ENCODE data around the gene NRP2. TPM values are rescaled to one million over a fixed set of nuclear protein-coding genes. Genes with fewer than 3 reads are reported as not detected.
A peak's percentile ranks its signal among the peaks of the same experiment; 100 is the strongest.

The NRP2 gene
- total RNA-seq, 1 experiment from 2014 or later: 13.2 TPM

- Histone ChIP-seq H3K4me1 (replicated peaks) (no peaks in the 10 kb centered on the region), H3K27ac (no peak overlapping the region), H3K27me3 (replicated peaks) (0 out of 2 replicates have a peak, but pooled peaks cover 3% of the 10 kb centered on the region), H3K9me3 (replicated peaks) (no peaks in the 10 kb centered on the region), H3K36me3 (no peaks in the 10 kb centered on the region), H3K4me3 (no peak overlapping the region)
- DNase-seq (ENCODE audit: low read depth in 1 of 2, low spot score in 2 of 2): no peak
Observed at GRCh38 chr2:205807229-205807628, 124.9 kb downstream of the NRP2 start.

DNA sequence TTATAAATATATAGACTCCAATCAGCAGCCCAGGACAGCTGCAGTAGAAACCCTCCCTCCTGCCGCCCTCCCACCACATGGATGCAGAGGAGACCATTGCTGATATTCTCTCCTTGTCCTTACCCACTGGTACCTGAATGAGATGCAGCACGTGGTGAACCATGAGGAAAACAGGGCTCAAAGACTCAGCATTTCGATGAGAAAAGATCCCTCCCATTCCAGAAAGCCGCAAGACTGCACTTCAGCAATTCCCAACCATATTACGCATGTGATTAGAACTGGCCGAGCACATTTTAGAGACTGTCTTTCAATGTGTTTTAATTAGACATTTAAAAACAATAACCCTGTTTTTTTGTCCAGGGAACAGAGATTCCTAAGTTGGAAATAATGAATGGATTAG is 125.5 kb downstream of the NRP2 start:
- Histone ChIP-seq H3K9me3 (replicated peaks) (no peaks in the 10 kb centered on the region), H3K36me3 (no peaks in the 10 kb centered on the region), H3K4me3 (no peak overlapping the region), H3K27me3 (replicated peaks) (0 out of 2 replicates have a peak, but pooled peaks cover 3% of the 10 kb centered on the region), H3K27ac (no peak overlapping the region), H3K4me1 (replicated peaks) (no peaks in the 10 kb centered on the region)
- no peak for DNase-seq (ENCODE audit: low read depth in 1 of 2, low spot score in 2 of 2)

DNA sequence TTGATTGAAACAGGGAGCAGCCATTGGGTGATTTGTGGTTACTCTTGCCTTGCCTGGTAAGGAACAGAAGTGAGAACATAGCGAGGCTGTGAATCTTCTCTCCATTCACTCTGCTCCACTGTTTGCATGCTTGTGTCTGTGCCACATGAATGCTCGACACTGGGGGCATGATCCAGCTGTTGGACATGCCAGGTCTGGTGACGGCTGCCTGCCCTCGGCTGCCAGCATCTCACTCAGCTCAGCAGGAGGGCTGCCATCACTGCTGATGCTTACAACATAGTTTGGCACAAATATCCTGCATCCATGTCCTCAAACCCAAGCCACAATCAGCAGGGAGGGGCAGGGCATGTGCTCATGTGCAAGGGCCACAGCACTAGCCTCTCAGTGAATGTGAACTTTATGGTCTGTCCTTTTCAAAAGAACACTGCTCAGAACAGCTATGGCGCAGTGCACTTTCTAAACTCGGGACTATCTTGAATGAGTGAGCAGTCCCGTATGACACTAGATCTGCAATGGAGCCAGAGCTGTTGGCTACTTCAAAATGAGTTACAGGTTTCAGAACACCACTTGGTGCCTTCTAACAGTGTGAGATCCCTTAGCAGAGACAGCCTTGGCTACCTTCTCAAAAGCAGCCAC is 126.3 kb downstream of the NRP2 start:
- H3K36me3 ChIP-seq: no peaks in the 10 kb centered on the region
- DNase-seq (ENCODE audit: low read depth in 1 of 2, low spot score in 2 of 2): no peak

GRCh38 chr2:205811387-205811786 is 129.1 kb downstream of the NRP2 start:
- Histone ChIP-seq H3K36me3 (no peaks in the 10 kb centered on the region), H3K9me3 (replicated peaks) (no peaks in the 10 kb centered on the region), H3K4me3 (no peak overlapping the region), H3K27me3 (replicated peaks) (no peaks in the 10 kb centered on the region), H3K27ac (no peak overlapping the region), H3K4me1 (replicated peaks) (no peaks in the 10 kb centered on the region)
- DNase-seq (ENCODE audit: low read depth in 1 of 2, low spot score in 2 of 2): no peak

More for the DNA sequence above, 126.3 kb downstream of the NRP2 start:
- Histone ChIP-seq H3K27me3 (replicated peaks) (0 out of 2 replicates have a peak, but pooled peaks cover 3% of the 10 kb centered on the region), H3K27ac (no peak overlapping the region), H3K9me3 (replicated peaks) (no peaks in the 10 kb centered on the region), H3K4me1 (replicated peaks) (no peaks in the 10 kb centered on the region), H3K4me3 (no peak overlapping the region)

DNA sequence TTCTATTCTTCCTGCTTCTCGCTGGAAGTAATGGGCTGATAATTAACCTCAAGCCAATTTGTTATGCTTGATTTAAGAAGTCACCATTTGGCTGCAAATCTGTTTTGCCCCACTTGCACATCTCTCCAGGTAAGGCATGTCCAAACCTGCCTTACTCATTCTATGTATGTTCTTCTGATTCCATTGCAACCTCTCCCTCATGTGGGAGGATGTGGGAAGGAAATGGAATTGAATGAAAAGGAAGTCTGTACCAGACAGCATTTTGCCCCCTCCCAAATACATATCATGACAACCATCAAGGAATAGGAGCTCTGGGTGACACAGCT is 131.7 kb downstream of the NRP2 start:
- H3K9me3 ChIP-seq (replicated peaks): no peaks in the 10 kb centered on the region
- no peak for DNase-seq (ENCODE audit: low read depth in 1 of 2, low spot score in 2 of 2)
- no peaks in the 10 kb centered on the region for H3K36me3 ChIP-seq
- no peak overlapping the region for H3K4me3 ChIP-seq
- H3K27ac ChIP-seq: no peak overlapping the region
- no peaks in the 10 kb centered on the region for H3K27me3 ChIP-seq (replicated peaks)
- H3K4me1 ChIP-seq (replicated peaks): no peaks in the 10 kb centered on the region

DNA sequence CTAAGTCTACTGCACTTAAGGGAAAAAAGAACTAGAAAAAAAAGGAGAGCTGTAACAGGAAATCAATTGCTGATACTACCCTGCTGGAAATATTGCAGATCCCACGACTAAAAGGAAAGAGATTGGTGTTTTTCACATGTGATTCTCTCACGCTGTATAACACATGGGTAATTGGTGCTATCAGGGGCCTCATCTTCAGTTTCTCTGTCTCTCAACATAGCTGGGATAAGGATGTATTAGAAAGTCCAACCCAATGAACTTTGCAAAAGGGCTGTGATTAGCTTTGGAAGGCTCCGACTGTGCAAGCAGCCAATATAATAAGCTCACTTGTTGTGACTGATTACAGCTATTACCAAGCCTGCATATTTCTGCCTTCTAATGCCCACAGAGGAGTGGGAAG is 133.4 kb downstream of the NRP2 start:
- H3K27me3 ChIP-seq (replicated peaks): no peaks in the 10 kb centered on the region
- H3K4me3 ChIP-seq: no peak overlapping the region
- H3K36me3 ChIP-seq: no peaks in the 10 kb centered on the region
- DNase-seq (ENCODE audit: low read depth in 1 of 2, low spot score in 2 of 2): peak in 1 of 2 experiments; percentile 8
- H3K9me3 ChIP-seq (replicated peaks): no peaks in the 10 kb centered on the region
- H3K27ac ChIP-seq: no peak overlapping the region
- no peaks in the 10 kb centered on the region for H3K4me1 ChIP-seq (replicated peaks)

DNA sequence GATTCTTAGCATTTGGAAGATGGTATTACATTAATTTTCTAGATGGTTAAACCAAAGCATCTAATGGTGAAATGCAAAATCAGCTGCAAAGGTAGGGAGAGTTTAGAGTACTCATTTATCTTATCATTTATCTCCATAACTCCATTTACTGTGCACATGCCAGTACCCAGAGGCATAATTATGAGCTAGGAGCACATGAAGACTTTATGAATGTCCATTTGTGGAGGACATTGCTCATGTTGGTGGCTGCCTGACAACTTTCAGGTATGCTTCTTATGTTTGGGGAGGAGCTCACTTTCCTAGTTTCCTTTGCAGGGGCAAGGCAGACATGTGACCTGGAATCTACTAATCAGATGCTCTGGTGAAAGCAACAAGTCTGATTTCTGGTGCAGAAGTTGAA is 134.0 kb downstream of the NRP2 start:
- H3K4me3 ChIP-seq: no peak overlapping the region

GRCh38 chr2:205822579-205822978 is 140.3 kb downstream of the NRP2 start:
- Histone ChIP-seq H3K4me3 (no peak overlapping the region), H3K9me3 (replicated peaks) (no peaks in the 10 kb centered on the region), H3K27ac (no peak overlapping the region), H3K4me1 (replicated peaks) (no peaks in the 10 kb centered on the region), H3K36me3 (no peaks in the 10 kb centered on the region), H3K27me3 (replicated peaks) (no peaks in the 10 kb centered on the region)
- no peak for DNase-seq (ENCODE audit: low read depth in 1 of 2, low spot score in 2 of 2)

More for the DNA sequence above, 134.0 kb downstream of the NRP2 start:
- Histone ChIP-seq H3K4me1 (replicated peaks) (no peaks in the 10 kb centered on the region), H3K27ac (no peak overlapping the region), H3K9me3 (replicated peaks) (no peaks in the 10 kb centered on the region), H3K36me3 (no peaks in the 10 kb centered on the region), H3K27me3 (replicated peaks) (no peaks in the 10 kb centered on the region)
- DNase-seq (ENCODE audit: low read depth in 1 of 2, low spot score in 2 of 2): peak in 1 of 2 experiments; percentile 5

DNA sequence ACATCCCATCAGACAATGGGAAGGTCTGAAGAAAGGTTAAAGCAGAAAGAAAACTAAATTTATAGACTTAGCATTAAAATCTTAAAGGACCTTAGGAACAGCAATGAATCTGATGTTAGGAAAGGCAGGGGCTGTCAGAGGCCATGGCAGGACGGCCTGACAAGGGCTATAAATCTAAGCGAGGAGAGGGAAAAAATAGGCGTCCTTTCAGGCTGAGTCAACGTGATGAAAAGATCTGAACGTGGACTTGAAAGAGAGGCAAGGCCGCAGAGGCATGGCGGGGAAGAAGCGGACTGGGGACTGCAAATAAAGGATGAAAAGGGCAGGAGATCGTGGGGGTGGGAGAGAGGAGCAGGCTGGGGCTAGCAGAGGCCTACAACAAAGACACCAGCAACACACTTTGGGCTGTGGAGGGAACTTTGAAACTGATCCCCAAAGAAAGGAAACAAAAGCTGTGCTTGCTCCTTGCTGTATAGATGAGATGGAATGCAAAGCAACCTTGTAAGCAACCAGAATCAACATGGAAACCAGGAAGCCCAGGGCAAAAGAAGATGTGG is 145.6 kb downstream of the NRP2 start:
- no peaks in the 10 kb centered on the region for H3K4me1 ChIP-seq (replicated peaks)
- no peak overlapping the region for H3K4me3 ChIP-seq
- no peaks in the 10 kb centered on the region for H3K9me3 ChIP-seq (replicated peaks)
- H3K36me3 ChIP-seq: no peaks in the 10 kb centered on the region
- no peak for DNase-seq (ENCODE audit: low read depth in 1 of 2, low spot score in 2 of 2)
- H3K27me3 ChIP-seq (replicated peaks): no peaks in the 10 kb centered on the region
- H3K27ac ChIP-seq: no peak overlapping the region

DNA sequence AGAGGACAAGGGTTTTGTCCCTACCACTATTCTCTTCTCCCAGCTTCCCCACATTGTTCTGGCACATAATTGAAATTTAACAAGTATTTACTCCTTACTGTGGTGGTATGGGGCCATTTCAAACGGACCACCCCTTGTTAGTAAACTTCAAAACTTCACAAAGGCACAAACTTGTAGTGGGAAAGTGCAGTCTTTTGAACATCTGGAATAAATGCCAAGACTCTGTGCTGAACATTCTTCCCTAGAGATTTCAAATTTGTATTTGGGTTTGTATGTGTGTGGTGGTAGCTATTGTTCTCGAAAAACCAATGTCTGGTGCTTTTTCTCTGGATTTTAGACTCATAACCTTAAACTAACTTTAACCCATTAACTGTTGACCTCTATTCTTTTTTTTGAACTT is 151.6 kb downstream of the NRP2 start:
- H3K4me1 ChIP-seq (replicated peaks): peaks cover 21% of the 10 kb centered on the region
- no peak overlapping the region for H3K4me3 ChIP-seq
- no peaks in the 10 kb centered on the region for H3K27me3 ChIP-seq (replicated peaks)
- H3K36me3 ChIP-seq: no peaks in the 10 kb centered on the region
- no peak overlapping the region for H3K27ac ChIP-seq
- H3K9me3 ChIP-seq (replicated peaks): no peaks in the 10 kb centered on the region
- peak in 1 of 2 experiments; percentile 58 for DNase-seq (ENCODE audit: low read depth in 1 of 2, low spot score in 2 of 2)

DNA sequence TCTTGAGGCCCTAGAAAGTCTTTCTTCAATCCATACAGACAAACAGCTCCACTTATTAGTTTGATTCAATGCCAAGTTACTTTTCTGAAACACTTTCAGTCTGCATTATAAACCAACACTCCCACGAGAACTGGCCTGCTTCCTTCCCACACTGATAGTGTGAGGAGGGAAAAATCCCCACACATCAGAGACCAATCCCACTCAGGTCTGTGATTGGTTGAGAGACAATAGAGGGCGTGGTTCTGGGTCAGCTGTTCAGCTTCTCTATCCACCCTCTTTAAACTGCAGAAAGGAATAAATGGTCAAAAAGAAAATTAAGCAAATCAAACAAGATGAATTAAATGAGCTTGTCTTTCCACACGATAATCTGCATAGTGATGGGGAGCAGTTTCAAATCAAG is 152.5 kb downstream of the NRP2 start:
- H3K4me3 ChIP-seq: no peak overlapping the region
- peaks cover 21% of the 10 kb centered on the region for H3K4me1 ChIP-seq (replicated peaks)
- no peaks in the 10 kb centered on the region for H3K36me3 ChIP-seq
- peak in 1 of 2 experiments; percentile 11 for DNase-seq (ENCODE audit: low read depth in 1 of 2, low spot score in 2 of 2)
- no peak overlapping the region for H3K27ac ChIP-seq
- no peaks in the 10 kb centered on the region for H3K27me3 ChIP-seq (replicated peaks)
- H3K9me3 ChIP-seq (replicated peaks): no peaks in the 10 kb centered on the region

DNA sequence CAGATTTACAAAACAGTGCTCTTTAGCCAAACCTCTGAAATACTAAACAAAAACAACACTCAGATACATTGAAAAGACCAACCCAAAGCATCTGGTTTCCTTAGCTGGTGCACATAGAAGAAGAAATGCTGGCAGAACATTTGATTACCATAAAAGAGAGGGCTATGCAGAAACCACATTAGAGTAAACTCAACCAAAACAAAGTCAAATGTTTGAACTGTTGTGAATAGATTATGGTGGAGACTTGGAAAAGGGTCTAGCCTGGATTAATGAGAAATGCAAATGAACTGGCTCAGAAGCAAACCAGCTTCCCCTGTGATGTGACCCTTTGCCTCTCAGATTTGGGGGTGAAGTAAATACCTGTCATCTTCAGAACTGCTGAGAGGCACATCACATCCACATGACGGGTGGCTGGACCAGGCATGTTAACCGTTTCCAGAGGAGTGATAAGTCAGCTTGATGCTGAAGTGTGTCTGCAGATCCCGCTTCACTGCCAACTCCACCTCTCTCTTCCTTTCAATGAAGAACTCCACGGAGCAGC is 153.0 kb downstream of the NRP2 start:
- DNase-seq (ENCODE audit: low read depth in 1 of 2, low spot score in 2 of 2): no peak
- H3K9me3 ChIP-seq (replicated peaks): no peaks in the 10 kb centered on the region
- H3K27ac ChIP-seq: no peak overlapping the region
- no peak overlapping the region for H3K4me3 ChIP-seq
- no peaks in the 10 kb centered on the region for H3K27me3 ChIP-seq (replicated peaks)
- no peaks in the 10 kb centered on the region for H3K36me3 ChIP-seq
- peaks cover 21% of the 10 kb centered on the region for H3K4me1 ChIP-seq (replicated peaks)

DNA sequence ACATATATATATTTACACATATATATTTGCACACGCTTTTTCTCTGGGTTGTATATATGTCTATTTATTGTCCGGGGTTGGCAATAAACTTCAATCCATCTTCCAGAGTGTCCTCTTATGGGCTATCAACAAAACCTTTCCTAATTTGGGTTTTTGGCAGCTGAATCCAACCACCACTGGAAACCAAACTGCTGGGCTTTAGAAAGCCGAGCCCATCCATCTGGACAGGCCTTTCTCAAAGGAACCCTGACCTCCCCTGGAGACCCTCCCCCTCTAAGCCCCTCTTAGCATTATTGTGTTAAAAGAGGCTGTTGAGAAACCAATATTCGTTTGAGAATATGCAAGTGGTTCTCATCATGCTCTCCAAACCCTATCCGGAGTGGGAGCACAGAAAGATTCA is 153.6 kb downstream of the NRP2 start:
- H3K4me1 ChIP-seq (replicated peaks): peaks cover 21% of the 10 kb centered on the region
- H3K9me3 ChIP-seq (replicated peaks): no peaks in the 10 kb centered on the region
- H3K36me3 ChIP-seq: no peaks in the 10 kb centered on the region
- no peak overlapping the region for H3K27ac ChIP-seq
- DNase-seq (ENCODE audit: low read depth in 1 of 2, low spot score in 2 of 2): no peak
- H3K4me3 ChIP-seq: no peak overlapping the region
- no peaks in the 10 kb centered on the region for H3K27me3 ChIP-seq (replicated peaks)

- DNase-seq (ENCODE audit: low read depth in 1 of 2, low spot score in 2 of 2): no peak
- Histone ChIP-seq H3K36me3 (no peaks in the 10 kb centered on the region), H3K27me3 (replicated peaks) (no peaks in the 10 kb centered on the region; the same call in 1 of the 2 replicates), H3K9me3 (replicated peaks) (no peaks in the 10 kb centered on the region), H3K27ac (no peak overlapping the region), H3K4me3 (no peak overlapping the region), H3K4me1 (replicated peaks) (peaks cover 21% of the 10 kb centered on the region)
Observed at GRCh38 chr2:205836477-205837221, 154.3 kb downstream of the NRP2 start.
